PC-9 (cell line): ENCODE data around the gene C10orf120.

Experiments
- EZH2 ChIP-seq: fragments of 200-600 bp; sonication (generic); IDR thresholded peaks from 2 replicates; pipeline ENCODE4 v1.8.0; 2017; ENCODE audit warnings: antibody characterized with exemption, low read depth
- TF ChIP-seq, protein P1 (sequence below): fragments of 200-600 bp; sonication (generic); conservative IDR thresholded peaks from 2 replicates; pipeline ENCODE4 v1.6.1; 2017; ENCODE audit warnings: mixed run types, antibody characterized with exemption, mild to moderate bottlenecking, moderate library complexity

- TF ChIP-seq, protein P1, sequence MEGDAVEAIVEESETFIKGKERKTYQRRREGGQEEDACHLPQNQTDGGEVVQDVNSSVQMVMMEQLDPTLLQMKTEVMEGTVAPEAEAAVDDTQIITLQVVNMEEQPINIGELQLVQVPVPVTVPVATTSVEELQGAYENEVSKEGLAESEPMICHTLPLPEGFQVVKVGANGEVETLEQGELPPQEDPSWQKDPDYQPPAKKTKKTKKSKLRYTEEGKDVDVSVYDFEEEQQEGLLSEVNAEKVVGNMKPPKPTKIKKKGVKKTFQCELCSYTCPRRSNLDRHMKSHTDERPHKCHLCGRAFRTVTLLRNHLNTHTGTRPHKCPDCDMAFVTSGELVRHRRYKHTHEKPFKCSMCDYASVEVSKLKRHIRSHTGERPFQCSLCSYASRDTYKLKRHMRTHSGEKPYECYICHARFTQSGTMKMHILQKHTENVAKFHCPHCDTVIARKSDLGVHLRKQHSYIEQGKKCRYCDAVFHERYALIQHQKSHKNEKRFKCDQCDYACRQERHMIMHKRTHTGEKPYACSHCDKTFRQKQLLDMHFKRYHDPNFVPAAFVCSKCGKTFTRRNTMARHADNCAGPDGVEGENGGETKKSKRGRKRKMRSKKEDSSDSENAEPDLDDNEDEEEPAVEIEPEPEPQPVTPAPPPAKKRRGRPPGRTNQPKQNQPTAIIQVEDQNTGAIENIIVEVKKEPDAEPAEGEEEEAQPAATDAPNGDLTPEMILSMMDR, result no peak
- TF ChIP-seq EZH2, result no peak
Observed at GRCh38 chr10:122733931-122734665, 34.5 kb upstream of the C10orf120 start.
